HepG2 (cell line): ENCODE measurements around the gene CYP46A1. TPM values are rescaled to one million over a fixed set of nuclear protein-coding genes. Genes with fewer than 3 reads are reported as not detected.
"Not testable (repeated sequence)": the region's sequence is repeated elsewhere in the genome, so short reads cannot be mapped to it uniquely, and the experiment has no call there.

Experiments
- ATAC-seq: fragments of 200-7000 bp; cut with Tn5 transposase; 3 replicates; pipeline ENCODE4 v1.9.1; 2020; ENCODE audit warnings: mild to moderate bottlenecking, moderate library complexity
- BruUV-seq: library from RNA; stranded (reverse); fragments of 400-500 nt; replicated peaks from 2 replicates; lab custom pipeline; 2021; lab: Mats Ljungman, UMichigan
- CTCF ChIA-PET: fragments of 300-600 bp; formaldehyde crosslinking; extraction: SDS; loops from one replicate; lab custom pipeline; 2021; ENCODE audit warnings: low total read pairs, inconsistent platforms, low intra/inter-chr PET ratio; lab: Yijun Ruan, JAX
- POLR2A ChIA-PET: fragments of 350-600 bp; sonication (Branson Sonifier 250); formaldehyde crosslinking; loops from one replicate; lab custom pipeline; 2020; ENCODE audit warnings: antibody characterized with exemption, inconsistent platforms; lab: Yijun Ruan, JAX
- DNase-seq: peaks from one replicate; pipeline ENCODE4 v3.0.0-alpha.2; 2015; ENCODE audit warnings: low spot score
- FAIRE-seq: peaks from 3 replicates; lab custom pipeline; 2011; peaks lifted over from hg19 to GRCh38; lab: Jason Lieb, UNC
- H2AFZ ChIP-seq: one replicate; pipeline ENCODE4 v1.6.1; 2011; ENCODE audit warnings: low read length, inconsistent platforms
- H3K27ac ChIP-seq: fragments of 300-600 bp; 3 replicates; pipeline ENCODE4 v1.8.0; 2011; ENCODE audit warnings: mixed run types, mild to moderate bottlenecking, mixed read lengths, low read length, inconsistent platforms; ENCODE audit not compliant: insufficient read depth; ENCODE audit errors: extremely low read length
- H3K27me3 ChIP-seq, 2 experiments: fragments of 200-600 bp in 1 of 2; 2 replicates in 1 of 2; 3 replicates in 1 of 2; pipeline versions ENCODE4 v1.6.0 to v1.8.0; 2011; ENCODE audit warnings: low read length in 2 of 2, mild to moderate bottlenecking in 2 of 2, moderate library complexity in 2 of 2, inconsistent platforms in 1 of 2; ENCODE audit not compliant: insufficient read depth in 2 of 2, control insufficient read depth in 1 of 2
- H3K36me3 ChIP-seq, 2 experiments: fragments of 200-600 bp in 1 of 2; replicated peaks in 1 of 2; 2 replicates in 1 of 2; 3 replicates in 1 of 2; pipeline versions ENCODE4 v1.5.1 to v1.8.0; 2011; ENCODE audit warnings: low read length in 2 of 2, inconsistent platforms in 1 of 2; ENCODE audit not compliant: insufficient read depth in 2 of 2, control insufficient read depth in 1 of 2
- H3K4me1 ChIP-seq: 2 replicates; pipeline ENCODE4 v1.5.1; 2012; ENCODE audit warnings: low read length, inconsistent platforms; ENCODE audit not compliant: insufficient read depth
- H3K4me2 ChIP-seq: 2 replicates; pipeline ENCODE4 v1.6.0; 2011; ENCODE audit warnings: low read depth, low read length, inconsistent platforms
- H3K4me3 ChIP-seq, 3 experiments: fragments of 200-600 bp in 1 of 3; sonication (generic), shearing (Covaris generic) in 1 of 3; replicated peaks in 1 of 3; 2 replicates each; pipeline ENCODE4 v1.5.1; 2011 to 2016; ENCODE audit warnings: low read length in 3 of 3, inconsistent platforms in 2 of 3, low read depth in 2 of 3, mild to moderate bottlenecking in 2 of 3, control low read depth in 1 of 3, mixed read lengths in 1 of 3; ENCODE audit not compliant: insufficient read depth in 1 of 3
- H3K79me2 ChIP-seq: one replicate; pipeline ENCODE4 v1.6.1; 2011; ENCODE audit warnings: low read length, inconsistent platforms; ENCODE audit not compliant: insufficient read depth
- H3K9ac ChIP-seq: 2 replicates; pipeline ENCODE4 v1.6.0; 2011; ENCODE audit warnings: mild to moderate bottlenecking, low read depth, low read length, inconsistent platforms; ENCODE audit not compliant: insufficient read depth
- H3K9me3 ChIP-seq: 2 replicates; pipeline ENCODE4 v1.5.1; 2012; ENCODE audit warnings: mild to moderate bottlenecking, low read length
- H4K20me1 ChIP-seq: 2 replicates; pipeline ENCODE4 v1.6.0; 2011; ENCODE audit warnings: inconsistent platforms, mild to moderate bottlenecking, low read length, moderate library complexity; ENCODE audit not compliant: insufficient read depth
- NBN ChIP-seq: fragments of 450-650 bp; conservative IDR thresholded peaks from 2 replicates; pipeline ENCODE4 v1.6.1; 2017
- RARA ChIP-seq: IDR thresholded peaks from 2 replicates; pipeline ENCODE4 v1.6.1; 2016; ENCODE audit warnings: missing genetic modification reagents, missing compliant biosample characterization
- REL ChIP-seq: sonication (generic); formaldehyde crosslinking; conservative IDR thresholded peaks from 2 replicates; pipeline ENCODE4 v1.8.0; 2022; ENCODE audit warnings: mild to moderate bottlenecking, missing genetic modification reagents, moderate library complexity
- SALL2 ChIP-seq: sonication (generic); formaldehyde crosslinking; IDR thresholded peaks from 2 replicates; pipeline ENCODE4 v1.8.1; 2023; ENCODE audit warnings: mild to moderate bottlenecking, missing genetic modification reagents, inconsistent platforms
- YY1 ChIP-seq: IDR thresholded peaks from 2 replicates; pipeline ENCODE4 v1.6.1; 2011; ENCODE audit warnings: low read length, low read depth, moderate library complexity, mild to moderate bottlenecking; ENCODE audit not compliant: insufficient read depth, insufficient replicate concordance
- ZFX ChIP-seq: sonication (generic); formaldehyde crosslinking; IDR thresholded peaks from 2 replicates; pipeline ENCODE4 v1.4.0; 2020; ENCODE audit warnings: mild to moderate bottlenecking, low read depth, missing genetic modification reagents, moderate library complexity
- ZNF253 ChIP-seq: sonication (generic); formaldehyde crosslinking; IDR thresholded peaks from 2 replicates; pipeline ENCODE4 v1.8.0; 2022; ENCODE audit warnings: mild to moderate bottlenecking, missing genetic modification reagents, borderline replicate concordance
- ZNF260 ChIP-seq: sonication (generic); formaldehyde crosslinking; IDR thresholded peaks from 2 replicates; pipeline ENCODE4 v1.4.0; 2020; ENCODE audit warnings: missing genetic modification reagents, low read depth, mild to moderate bottlenecking, borderline replicate concordance
- ZNF629 ChIP-seq: sonication (generic); formaldehyde crosslinking; conservative IDR thresholded peaks from 2 replicates; pipeline ENCODE4 v1.5.0; 2020; ENCODE audit warnings: missing genetic modification reagents
- ZNF670 ChIP-seq: sonication (generic); formaldehyde crosslinking; IDR thresholded peaks from 2 replicates; pipeline ENCODE4 v1.8.0; 2022; ENCODE audit warnings: mild to moderate bottlenecking, missing genetic modification reagents, borderline replicate concordance
- ZNF768 ChIP-seq: sonication (generic); formaldehyde crosslinking; IDR thresholded peaks from 2 replicates; pipeline ENCODE4 v1.4.0; 2020; ENCODE audit warnings: missing genetic modification reagents
- WGBS: methylation state at CpG from one replicate; pipeline ENCODE4 v1.1.6; 2017; ENCODE audit warnings: low lambda C conversion rate; 5-methylcytosine and 5-hydroxymethylcytosine counted together
- in situ Hi-C: cut with HindIII; loops from 2 replicates; pipeline ENCODE4 v1.10.0; 2017; ENCODE audit warnings: low pct_unique_long_range_greater_than_20kb; ENCODE audit not compliant: extremely low pct_ligation_motif_present
- intact Hi-C: fragments of 100-400 bp; cut with micrococcal nuclease; formaldehyde crosslinking; loops from one replicate; pipeline ENCODE4 v1.10.0; 2022; ENCODE audit not compliant: unreplicated experiment
- polyA plus RNA-seq, 8 experiments: library from polyadenylated mRNA; depleted of rRNA in 3 of 8; stranded (reverse) in 7 of 8; unstranded in 1 of 8; fragments of >200 nt; fragmentation: Illumina TruSeq in 4 of 8; extraction: Trizol in 4 of 8; gene quantifications; 2 replicates each; pipeline versions ENCODE4 v1.2.1 to v1.2.3, GENCODE V29; 2011 to 2016; ENCODE audit warnings: low read depth in 4 of 8, missing spikeins in 1 of 8, mixed read lengths in 1 of 8; ENCODE audit not compliant: insufficient read depth in 1 of 8
- total RNA-seq, 5 experiments: library from RNA; depleted of rRNA; stranded (reverse); fragments of >200 nt; fragmentation: Illumina TruSeq; extraction: Trizol; gene quantifications; 2 replicates each; pipeline ENCODE4 v1.2.3, GENCODE V29; 2016; ENCODE audit warnings: low read depth in 1 of 5
- TF ChIP-seq, protein P1 (sequence below): sonication (generic); formaldehyde crosslinking; IDR thresholded peaks from 2 replicates; pipeline ENCODE4 v1.5.0; 2020; ENCODE audit warnings: mild to moderate bottlenecking, missing genetic modification reagents
- TF ChIP-seq, protein P2 (sequence below), 2 experiments: fragments of 450-650 bp in 1 of 2; sonication (generic) in 1 of 2; formaldehyde crosslinking; IDR thresholded peaks; 2 replicates each; pipeline versions ENCODE4 v1.5.0 to v1.8.0; 2020 to 2022; ENCODE audit warnings: mild to moderate bottlenecking in 1 of 2, missing genetic modification reagents in 1 of 2
- TF ChIP-seq, protein P3 (sequence below): sonication (generic); formaldehyde crosslinking; IDR thresholded peaks from 2 replicates; pipeline ENCODE4 v1.8.0; 2022; ENCODE audit warnings: mild to moderate bottlenecking, missing genetic modification reagents, moderate library complexity
- TF ChIP-seq, protein P4 (sequence below): sonication (generic); formaldehyde crosslinking; IDR thresholded peaks from 2 replicates; pipeline ENCODE4 v1.5.0; 2020; ENCODE audit warnings: mild to moderate bottlenecking, low read depth, missing genetic modification reagents, borderline replicate concordance

The CYP46A1 gene
- total and polyA plus RNA-seq, 2 of the 13 experiments (the other 11 are each of a cell fraction or from before 2014, with no cell fraction given) = not detected

DNA sequence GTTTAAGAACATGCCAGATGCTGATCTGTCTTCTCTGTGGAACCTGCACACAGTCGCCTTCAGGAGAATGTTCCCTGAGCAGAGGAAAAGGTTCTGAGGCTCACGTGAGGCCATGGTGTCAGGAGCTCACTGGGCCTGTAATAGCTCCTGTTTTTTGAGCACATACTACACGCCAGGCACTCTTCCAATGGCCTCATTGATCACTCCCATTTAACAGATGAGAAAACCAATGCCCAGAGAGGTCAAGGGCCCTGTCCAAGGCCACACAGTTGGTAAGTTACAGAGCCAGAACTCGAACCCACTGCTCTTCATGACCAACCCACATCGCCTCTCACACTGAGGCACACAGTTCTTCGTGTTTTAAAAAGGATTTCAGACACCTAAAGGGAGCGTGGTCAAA is 46.5 kb upstream of the CYP46A1 start:
- FAIRE-seq = no peak
- H3K4me3 ChIP-seq = no peak overlapping the region
- peak; percentile 49 for TF ChIP-seq ZNF629 (CRISPR knock-in tag)
- no peak for TF ChIP-seq RARA (CRISPR knock-in tag)
- TF ChIP-seq, protein P1, sequence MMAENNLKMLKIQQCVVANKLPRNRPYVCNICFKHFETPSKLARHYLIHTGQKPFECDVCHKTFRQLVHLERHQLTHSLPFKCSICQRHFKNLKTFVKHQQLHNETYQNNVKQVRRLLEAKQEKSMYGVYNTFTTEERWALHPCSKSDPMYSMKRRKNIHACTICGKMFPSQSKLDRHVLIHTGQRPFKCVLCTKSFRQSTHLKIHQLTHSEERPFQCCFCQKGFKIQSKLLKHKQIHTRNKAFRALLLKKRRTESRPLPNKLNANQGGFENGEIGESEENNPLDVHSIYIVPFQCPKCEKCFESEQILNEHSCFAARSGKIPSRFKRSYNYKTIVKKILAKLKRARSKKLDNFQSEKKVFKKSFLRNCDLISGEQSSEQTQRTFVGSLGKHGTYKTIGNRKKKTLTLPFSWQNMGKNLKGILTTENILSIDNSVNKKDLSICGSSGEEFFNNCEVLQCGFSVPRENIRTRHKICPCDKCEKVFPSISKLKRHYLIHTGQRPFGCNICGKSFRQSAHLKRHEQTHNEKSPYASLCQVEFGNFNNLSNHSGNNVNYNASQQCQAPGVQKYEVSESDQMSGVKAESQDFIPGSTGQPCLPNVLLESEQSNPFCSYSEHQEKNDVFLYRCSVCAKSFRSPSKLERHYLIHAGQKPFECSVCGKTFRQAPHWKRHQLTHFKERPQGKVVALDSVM (CRISPR knock-in tag) = no peak
- no peak for TF ChIP-seq ZFX (CRISPR knock-in tag)
- TF ChIP-seq ZNF768 (CRISPR knock-in tag) = peak; percentile 40; the same call in 1 of the 2 replicates
- TF ChIP-seq ZNF260 (CRISPR knock-in tag) = no peak
- no peak for TF ChIP-seq REL (CRISPR knock-in tag)
- no peak for TF ChIP-seq NBN
- TF ChIP-seq, protein P2, sequence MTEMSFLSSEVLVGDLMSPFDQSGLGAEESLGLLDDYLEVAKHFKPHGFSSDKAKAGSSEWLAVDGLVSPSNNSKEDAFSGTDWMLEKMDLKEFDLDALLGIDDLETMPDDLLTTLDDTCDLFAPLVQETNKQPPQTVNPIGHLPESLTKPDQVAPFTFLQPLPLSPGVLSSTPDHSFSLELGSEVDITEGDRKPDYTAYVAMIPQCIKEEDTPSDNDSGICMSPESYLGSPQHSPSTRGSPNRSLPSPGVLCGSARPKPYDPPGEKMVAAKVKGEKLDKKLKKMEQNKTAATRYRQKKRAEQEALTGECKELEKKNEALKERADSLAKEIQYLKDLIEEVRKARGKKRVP (CRISPR knock-in tag; IDR thresholded peaks at IDR 0.05) = no peak
- TF ChIP-seq, protein P3, sequence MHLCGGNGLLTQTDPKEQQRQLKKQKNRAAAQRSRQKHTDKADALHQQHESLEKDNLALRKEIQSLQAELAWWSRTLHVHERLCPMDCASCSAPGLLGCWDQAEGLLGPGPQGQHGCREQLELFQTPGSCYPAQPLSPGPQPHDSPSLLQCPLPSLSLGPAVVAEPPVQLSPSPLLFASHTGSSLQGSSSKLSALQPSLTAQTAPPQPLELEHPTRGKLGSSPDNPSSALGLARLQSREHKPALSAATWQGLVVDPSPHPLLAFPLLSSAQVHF (CRISPR knock-in tag) = no peak
- TF ChIP-seq ZNF253 (CRISPR knock-in tag) = no peak
- TF ChIP-seq YY1 = no peak
- no peak for TF ChIP-seq SALL2
- TF ChIP-seq, protein P4, sequence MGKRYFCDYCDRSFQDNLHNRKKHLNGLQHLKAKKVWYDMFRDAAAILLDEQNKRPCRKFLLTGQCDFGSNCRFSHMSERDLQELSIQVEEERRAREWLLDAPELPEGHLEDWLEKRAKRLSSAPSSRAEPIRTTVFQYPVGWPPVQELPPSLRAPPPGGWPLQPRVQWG = no peak
- no peak for TF ChIP-seq ZNF670 (CRISPR knock-in tag)
- TF ChIP-seq, all 625 proteins: peak for 2
- ATAC-seq (no peak), DNase-seq (no peak)
- H2AFZ ChIP-seq = no peak overlapping the region
- no peaks in the 10 kb centered on the region for H3K79me2 ChIP-seq
- no TSS peak for BruUV-seq
- H3K36me3 ChIP-seq = no peaks in the 10 kb centered on the region
- ChIA-PET POLR2A (interaction anchor here (0.7 kb wide), 1 partner anchor 102 kb away, joined by 3 read pairs; no protein-coding TSS in a partner anchor), CTCF (no interaction called here)
- H3K4me1 ChIP-seq = peaks cover 16% of the 10 kb centered on the region; the same call in 1 of the 2 replicates
- no peaks in the 10 kb centered on the region for H3K9me3 ChIP-seq
- H3K9ac ChIP-seq = no peak overlapping the region
- no peak overlapping the region for H3K4me2 ChIP-seq
- H4K20me1 ChIP-seq = no peaks in the 10 kb centered on the region
- intact Hi-C loops = no loop called here
- H3K27ac ChIP-seq = no peak overlapping the region
- in situ Hi-C loops = no loop called here
- H3K27me3 ChIP-seq = peaks cover 7 to 32% of the 10 kb centered on the region in 2 experiments; a peak in 3 of 5 replicates
- WGBS = 29% methylated on average over 6 of the region's 7 CpGs

DNA sequence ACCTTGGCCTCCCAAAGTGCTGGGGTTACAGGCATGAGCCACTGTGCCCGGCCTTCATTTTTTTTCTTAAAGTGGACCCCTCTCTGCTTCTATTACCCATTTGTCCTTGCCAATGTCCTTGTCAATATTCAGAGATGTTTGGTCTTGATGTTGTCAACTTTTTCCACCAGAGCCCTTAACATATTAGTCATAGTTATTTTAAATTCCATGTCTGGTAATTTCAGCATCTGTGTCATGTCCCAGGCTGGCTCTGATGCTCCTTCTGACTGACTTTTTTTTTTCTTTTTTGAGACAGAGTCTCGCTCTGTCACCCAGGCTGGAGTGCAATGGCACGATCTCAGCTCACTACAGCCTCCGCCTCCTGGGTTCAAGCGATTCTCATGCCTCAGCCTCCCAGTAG is 41.3 kb upstream of the CYP46A1 start:
- H3K4me2 ChIP-seq, H3K36me3 ChIP-seq, intact Hi-C loops, DNase-seq, in situ Hi-C loops, H3K27me3 ChIP-seq, H3K79me2 ChIP-seq, H3K27ac ChIP-seq, H3K9me3 ChIP-seq, BruUV-seq, H3K4me1 ChIP-seq, H3K9ac ChIP-seq, H2AFZ ChIP-seq, H3K4me3 ChIP-seq, H4K20me1 ChIP-seq, ATAC-seq, CTCF ChIA-PET, FAIRE-seq, POLR2A ChIA-PET: not testable (repeated sequence)
- 84% methylated on average over 5 of the region's 5 CpGs for WGBS
